HCT116 (cell line): ENCODE data around the gene CCDC30. TPM values are rescaled to one million over a fixed set of nuclear protein-coding genes. Genes with fewer than 3 reads are reported as not detected.

ENCODE experiments used
- ATAC-seq: fragments of 200-7000 bp; cut with Tn5 transposase; 2 replicates; pipeline ENCODE4 v1.9.1; 2020; ENCODE audit warnings: mild to moderate bottlenecking, moderate library complexity
- BruUV-seq: library from RNA; stranded (reverse); fragments of 400-500 nt; replicated peaks from 2 replicates; lab custom pipeline; 2021; lab: Mats Ljungman, UMichigan
- CTCF ChIA-PET: fragments of 300-600 bp; sonication (Branson Sonifier 250); formaldehyde crosslinking; loops from one replicate; lab custom pipeline; 2021; ENCODE audit warnings: antibody characterized with exemption; lab: Charles Lee
- POLR2A ChIA-PET: fragments of 300-600, 350-600 bp; sonication (Branson Sonifier 250); formaldehyde crosslinking; loops from one replicate; lab custom pipeline; 2021; ENCODE audit warnings: antibody characterized with exemption; lab: Charles Lee
- RAD21 ChIA-PET, 2 experiments: fragments of 300-600 bp; sonication (Branson Sonifier 250); formaldehyde crosslinking; loops; one replicate each; lab custom pipeline; 2023; ENCODE audit warnings: low total read pairs in 2 of 2; ENCODE audit not compliant: uncharacterized antibody in 2 of 2, unreplicated experiment in 2 of 2, low non-redundant PET in 1 of 2; lab: Charles Lee
- DNase-seq: peaks from one replicate; pipeline ENCODE4 v3.0.0-alpha.2; 2010; ENCODE audit warnings: low read depth, low spot score
- H2AFZ ChIP-seq: fragments of 200-600 bp; shearing (Covaris generic), sonication (generic); 2 replicates; pipeline ENCODE4 v1.6.1; 2017; ENCODE audit warnings: low read depth, mixed run types, mixed read lengths, antibody characterized with exemption, low read length; ENCODE audit not compliant: poor library complexity, severe bottlenecking
- H3K27ac ChIP-seq: 2 replicates; pipeline ENCODE4 v1.5.1; 2012; ENCODE audit warnings: low read depth, low read length
- H3K27me3 ChIP-seq: fragments of 200-600 bp; sonication (generic); 2 replicates; pipeline ENCODE4 v1.6.1; 2016; ENCODE audit warnings: mixed run types, low read length, mixed read lengths; ENCODE audit not compliant: insufficient read depth
- H3K36me3 ChIP-seq, 2 experiments: fragments of 200-500 bp in 1 of 2; fragments of 200-600 bp in 1 of 2; sonication (Bioruptor generic) in 1 of 2; sonication (generic) in 1 of 2; 2 replicates each; pipeline versions ENCODE4 v1.5.1 to v1.6.1; 2014 to 2016; ENCODE audit warnings: low read length in 2 of 2, inconsistent platforms in 1 of 2, mixed read lengths in 1 of 2, mixed run types in 1 of 2; ENCODE audit not compliant: insufficient read depth in 2 of 2, control insufficient read depth in 1 of 2
- H3K4me1 ChIP-seq, 2 experiments: fragments of 200-600 bp in 1 of 2; sonication (generic) in 1 of 2; 2 replicates each; pipeline versions ENCODE4 v1.5.1 to v1.6.1; 2012 to 2017; ENCODE audit warnings: low read length in 2 of 2, inconsistent platforms in 1 of 2, mild to moderate bottlenecking in 1 of 2, mixed read lengths in 1 of 2, mixed run types in 1 of 2, moderate library complexity in 1 of 2; ENCODE audit not compliant: insufficient read depth in 2 of 2, control insufficient read depth in 1 of 2
- H3K4me2 ChIP-seq: fragments of 200-600 bp; sonication (generic); 2 replicates; pipeline ENCODE4 v1.6.1; 2017; ENCODE audit warnings: mixed run types, low read length, mixed read lengths
- H3K4me3 ChIP-seq, 2 experiments: fragments of 200-600 bp in 1 of 2; sonication (generic) in 1 of 2; replicated peaks in 1 of 2; 2 replicates each; pipeline ENCODE4 v1.5.1; 2011 to 2016; ENCODE audit warnings: low read length in 2 of 2, control low read depth in 1 of 2, low read depth in 1 of 2, mild to moderate bottlenecking in 1 of 2, mixed read lengths in 1 of 2, mixed run types in 1 of 2
- H3K79me2 ChIP-seq: fragments of 200-600 bp; sonication (generic); 2 replicates; pipeline ENCODE4 v1.6.1; 2017; ENCODE audit warnings: mild to moderate bottlenecking, mixed run types, low read length, moderate library complexity, mixed read lengths; ENCODE audit not compliant: insufficient read depth
- H3K9ac ChIP-seq: fragments of 200-600 bp; sonication (generic); 2 replicates; pipeline ENCODE4 v1.6.1; 2016; ENCODE audit warnings: low read length, mixed read lengths
- H3K9me2 ChIP-seq: fragments of 200-600 bp; sonication (generic), shearing (Covaris generic); 2 replicates; pipeline ENCODE4 v1.6.1; 2017; ENCODE audit warnings: mixed run types, mild to moderate bottlenecking, moderate library complexity; ENCODE audit not compliant: insufficient read depth
- H3K9me3 ChIP-seq, 2 experiments: fragments of 200-500 bp in 1 of 2; fragments of 200-600 bp in 1 of 2; sonication (Bioruptor generic) in 1 of 2; sonication (generic) in 1 of 2; 2 replicates each; pipeline ENCODE4 v1.6.1; 2014 to 2017; ENCODE audit warnings: low read length in 2 of 2, mixed read lengths in 2 of 2, inconsistent platforms in 1 of 2, low read depth in 1 of 2, mild to moderate bottlenecking in 1 of 2, mixed run types in 1 of 2, moderate library complexity in 1 of 2; ENCODE audit not compliant: control insufficient read depth in 1 of 2, insufficient read depth in 1 of 2
- H4K20me1 ChIP-seq: fragments of 200-600 bp; sonication (generic), shearing (Covaris generic); 2 replicates; pipeline ENCODE4 v1.6.1; 2017; ENCODE audit warnings: mixed run types, mild to moderate bottlenecking, moderate library complexity; ENCODE audit not compliant: insufficient read depth
- ATF3 ChIP-seq: IDR thresholded peaks from 2 replicates; pipeline ENCODE4 v1.6.1; 2012
- CEBPB ChIP-seq: IDR thresholded peaks from 2 replicates; pipeline ENCODE4 v1.6.1; 2012; ENCODE audit warnings: low read depth
- EZH2 ChIP-seq: fragments of 200-600 bp; sonication (generic); IDR thresholded peaks from 2 replicates; pipeline ENCODE4 v1.6.1; 2017; ENCODE audit warnings: antibody characterized with exemption, mixed run types
- EZH2phosphoT487 ChIP-seq: fragments of 200-600 bp; IDR thresholded peaks from 2 replicates; pipeline ENCODE4 v1.6.1; 2018; ENCODE audit warnings: antibody characterized with exemption, borderline replicate concordance
- FOSL1 ChIP-seq: IDR thresholded peaks from 2 replicates; pipeline ENCODE4 v1.6.1; 2012; ENCODE audit warnings: low read depth
- MAX ChIP-seq: IDR thresholded peaks from 2 replicates; pipeline ENCODE4 v1.6.1; 2012
- POLR2AphosphoS5 ChIP-seq: IDR thresholded peaks from 2 replicates; pipeline ENCODE4 v1.6.1; 2011; ENCODE audit warnings: mild to moderate bottlenecking, low read depth, low read length, moderate library complexity
- SP1 ChIP-seq: IDR thresholded peaks from 2 replicates; pipeline ENCODE4 v1.6.1; 2012; ENCODE audit warnings: low read depth
- TCF7L2 ChIP-seq: IDR thresholded peaks from 2 replicates; pipeline ENCODE4 v1.7.0; 2011; ENCODE audit warnings: borderline replicate concordance, inconsistent platforms; ENCODE audit not compliant: insufficient read depth, insufficient read length; ENCODE audit errors: extremely low read depth
- ZBTB33 ChIP-seq: IDR thresholded peaks from 2 replicates; pipeline ENCODE4 v1.6.1; 2011; ENCODE audit warnings: mild to moderate bottlenecking, low read length, moderate library complexity; ENCODE audit not compliant: insufficient replicate concordance; ENCODE audit errors: extremely low read depth
- ZFX ChIP-seq: fragments of 450-650 bp; IDR thresholded peaks from 2 replicates; pipeline ENCODE4 v1.6.1; 2017
- ZNF274 ChIP-seq: fragments of 200-500 bp; sonication (Bioruptor generic); IDR thresholded peaks from 2 replicates; pipeline ENCODE4 v1.6.1; 2014; ENCODE audit warnings: mild to moderate bottlenecking, low read depth, low read length, inconsistent platforms
- intact Hi-C: fragments of 100-400 bp; cut with micrococcal nuclease; formaldehyde crosslinking; loops from 2 replicates; pipeline ENCODE4 v1.10.0; 2022
- total RNA-seq: library from RNA; stranded (reverse); gene quantifications from one replicate; pipeline ENCODE4 v1.2.1, GENCODE V29; 2021; ENCODE audit not compliant: unreplicated experiment

Gene CCDC30
- total RNA-seq, 1 experiment from 2014 or later = 2.0 TPM

DNA sequence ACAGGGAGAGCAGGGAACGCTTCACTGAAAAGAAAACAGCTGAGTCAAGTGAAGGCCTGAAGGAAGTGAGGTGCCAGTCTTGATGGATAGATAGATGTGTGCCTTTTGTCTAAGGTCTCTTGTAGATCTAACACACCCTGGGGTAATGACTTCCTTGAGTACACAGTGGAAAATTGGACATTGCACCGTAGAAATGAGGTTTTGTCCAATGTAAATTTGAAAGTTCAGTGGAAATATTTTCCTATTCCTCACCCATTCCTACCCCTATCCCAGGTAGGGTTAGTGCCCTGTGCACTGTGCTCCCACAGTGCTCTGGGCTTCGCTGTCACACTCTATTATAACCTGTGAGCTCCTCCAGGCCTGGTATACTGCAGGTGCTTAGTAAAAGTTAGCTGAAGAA lies 31.6 kb upstream of the CCDC30 start:
- Histone ChIP-seq H3K4me3 (no peak overlapping the region), H3K9me3 (no peaks in the 10 kb centered on the region), H4K20me1 (no peaks in the 10 kb centered on the region), H3K4me1 (no peaks in the 10 kb centered on the region), H3K79me2 (no peaks in the 10 kb centered on the region), H3K9ac (no peak overlapping the region), H3K9me2 (no peaks in the 10 kb centered on the region), H3K36me3 (no peaks in the 10 kb centered on the region), H3K27me3 (no peaks in the 10 kb centered on the region), H3K27ac (no peak overlapping the region), H3K4me2 (no peak overlapping the region), H2AFZ (no peak overlapping the region)
- no peak for ATAC-seq
- intact Hi-C loops = no loop called here
- POLR2A ChIA-PET = no interaction called here
- RAD21 ChIA-PET = no interaction called here
- no TSS peak for BruUV-seq
- CTCF ChIA-PET = no interaction called here
- TF ChIP-seq SP1 (no peak), FOSL1 (no peak), CEBPB (no peak), TCF7L2 (no peak), MAX (no peak), ZNF274 (no peak), EZH2 (no peak), ZFX (no peak), ATF3 (no peak), POLR2AphosphoS5 (no peak), ZBTB33 (no peak), EZH2phosphoT487 (no peak)
- DNase-seq = no peak
